ENCODE results near the gene KIF6.

KIF6 gene

DNA sequence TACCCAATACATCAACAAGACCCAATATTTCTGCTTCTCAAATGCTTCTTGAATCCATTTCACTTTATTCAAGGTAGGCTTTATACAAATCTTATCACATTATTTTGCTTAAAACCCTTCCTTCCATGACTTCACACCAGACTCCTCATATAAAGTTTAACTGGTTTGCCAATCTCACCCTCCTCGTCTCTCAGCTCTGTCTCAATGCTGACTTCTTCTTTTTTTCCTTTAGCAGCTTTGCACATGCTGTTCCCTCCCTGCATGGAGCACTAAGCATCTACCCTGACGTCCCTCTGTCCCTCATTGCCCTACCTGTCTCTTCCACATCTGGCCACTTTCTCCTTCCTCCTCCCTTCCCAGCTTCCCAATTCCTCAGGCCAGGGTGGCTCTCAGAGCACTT, 442.4 kb downstream of the KIF6 start:
- DNase-seq (ENCODE audit: low read depth) = no peak

DNA sequence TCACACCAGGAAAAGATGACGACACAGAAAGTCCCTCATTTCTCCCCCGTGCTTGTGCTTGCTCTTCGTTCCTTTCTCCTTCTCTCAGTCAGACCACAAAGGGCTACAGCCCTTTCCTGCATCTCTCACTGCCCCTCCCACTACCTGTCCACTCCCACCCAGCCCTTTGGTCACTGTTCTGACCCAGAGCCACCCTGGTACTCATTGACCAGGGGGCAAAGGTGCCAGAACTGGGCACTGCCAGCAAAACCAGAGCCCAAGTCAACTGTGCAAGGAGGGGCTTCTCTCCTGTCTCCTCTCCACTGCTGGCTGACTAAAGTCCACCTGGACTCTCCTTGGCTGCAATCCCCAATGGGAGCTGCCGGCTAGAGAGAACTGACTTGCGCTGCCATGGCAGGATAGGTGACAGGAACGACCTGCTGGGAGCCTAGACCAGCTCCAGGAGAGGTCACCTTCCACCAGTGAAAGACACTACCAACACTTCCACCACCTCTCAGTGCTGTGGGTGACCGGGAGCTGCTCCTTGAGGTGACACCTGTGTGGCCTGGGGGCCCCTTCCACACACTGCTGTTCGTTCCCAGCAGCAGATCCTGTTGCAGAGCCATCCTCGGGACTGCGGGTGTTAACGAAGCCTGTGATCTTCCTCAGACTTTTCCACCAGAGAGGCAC, 443.8 kb downstream of the KIF6 start:
- DNase-seq (ENCODE audit: low read depth) = no peak

DNA sequence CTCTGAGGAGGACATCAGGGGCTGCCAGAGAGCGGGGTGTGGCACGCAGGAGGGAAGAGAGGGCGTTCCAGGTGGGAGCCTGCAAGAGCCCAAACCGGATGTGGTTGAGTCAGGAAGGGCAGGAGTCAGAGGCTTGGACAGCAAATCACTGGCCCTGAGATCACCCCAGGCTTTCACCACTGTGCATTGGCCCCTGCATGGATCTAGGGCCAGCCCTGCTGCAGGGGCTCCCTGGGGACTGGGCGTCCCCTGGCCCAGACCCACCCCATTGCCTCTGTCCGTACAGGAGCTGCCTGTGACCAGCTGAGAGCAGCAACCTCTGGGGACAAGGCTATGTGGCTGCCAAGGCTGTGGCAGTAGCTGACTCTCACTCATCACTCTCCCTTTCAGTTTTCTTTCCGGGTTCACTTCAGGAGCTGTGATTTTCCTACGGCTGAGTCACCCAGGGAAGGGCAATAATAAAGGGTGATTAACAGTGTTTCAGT, 444.9 kb downstream of the KIF6 start:
- DNase-seq (ENCODE audit: low read depth) = no peak

All from T-helper 22 cell (primary cell).